Measurements from ENCODE around the gene PLEKHA4. TPM values are rescaled to one million over a fixed set of nuclear protein-coding genes. Genes with fewer than 3 reads are reported as not detected.

The PLEKHA4 gene
- total and polyA plus RNA-seq, 9 of the 15 experiments (the other 6 are each of a cell fraction or from before 2014, with no cell fraction given): 0.07 to 30.8 (median 11.4) TPM

DNA sequence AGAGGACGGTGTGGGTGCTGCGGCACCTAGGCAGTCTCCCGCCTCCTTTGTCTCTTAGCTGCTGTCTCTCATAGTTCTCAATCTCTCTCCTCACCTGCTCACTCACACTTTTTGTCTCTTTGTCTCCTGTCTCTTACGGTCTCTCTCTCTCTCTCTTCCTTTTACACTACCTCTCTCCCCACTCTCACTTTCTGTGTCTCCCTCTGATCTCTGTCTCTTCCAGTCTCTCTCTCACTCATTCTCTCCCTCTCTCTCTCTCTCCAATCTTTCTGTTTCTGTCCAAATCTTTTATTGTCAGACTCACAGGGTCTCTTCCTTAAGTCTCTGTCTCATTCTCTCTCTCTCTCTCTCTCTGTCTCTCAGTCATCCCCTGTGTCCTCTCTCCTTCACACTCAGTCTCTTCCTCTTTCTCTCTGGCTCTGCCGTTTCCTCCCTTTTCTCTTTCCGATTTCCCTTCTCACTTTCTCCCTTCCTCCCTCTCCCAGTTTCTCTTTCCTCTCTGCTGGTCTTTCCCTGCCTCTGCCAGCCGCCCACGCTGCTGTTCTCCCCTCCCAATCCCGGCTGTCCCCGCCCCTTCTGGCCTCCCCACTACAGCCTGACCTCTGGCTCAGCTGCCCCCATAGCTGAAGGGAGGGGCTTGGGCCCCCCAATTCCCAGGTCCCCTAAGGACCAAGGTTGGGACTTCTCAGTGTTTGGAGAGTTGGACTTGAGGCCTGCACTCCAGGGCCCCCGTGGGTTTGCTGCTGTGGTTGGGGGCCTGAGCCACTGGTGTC is at the start of gene PLEKHA4 (continued):
- TF ChIP-seq TCF7L2 (IDR thresholded peaks at IDR 0.05; ENCODE audit: low read depth, low read length): no peak
- peak; percentile 48; the same call in 1 of the 2 replicates for TF ChIP-seq SNIP1 (IDR thresholded peaks at IDR 0.05; ENCODE audit: low read depth)
- TF ChIP-seq FOXA1 (IDR thresholded peaks at IDR 0.05; ENCODE audit: borderline replicate concordance): no peak
- TF ChIP-seq XRCC5 (IDR thresholded peaks at IDR 0.05; ENCODE audit: low read depth, low read length): no peak
- no peak for TF ChIP-seq SMAD4 (CRISPR knock-in tag; conservative IDR thresholded peaks at IDR 0.05)
- TF ChIP-seq TAL1 (IDR thresholded peaks at IDR 0.05): peak; percentile 33; the same call in 1 of the 2 replicates
- no peak for TF ChIP-seq ZNF695 (CRISPR knock-in tag; IDR thresholded peaks at IDR 0.05)
- TF ChIP-seq MEF2D (tag; conservative IDR thresholded peaks at IDR 0.05; ENCODE audit: low read depth): no peak
- TF ChIP-seq FOS (IDR thresholded peaks at IDR 0.05; ENCODE audit: extremely low read depth, insufficient read length): no peak
- TF ChIP-seq ZBTB7A (IDR thresholded peaks at IDR 0.05; ENCODE audit: borderline replicate concordance, control insufficient read depth, low read depth, low read length): 0 out of 2 replicates have a peak, but pooled peaks have one; percentile 29
- TF ChIP-seq SMARCA4 (IDR thresholded peaks at IDR 0.05): peak; percentile 78
- TF ChIP-seq GABPB2 (CRISPR knock-in tag; conservative IDR thresholded peaks at IDR 0.05): no peak
- TF ChIP-seq, protein P1, sequence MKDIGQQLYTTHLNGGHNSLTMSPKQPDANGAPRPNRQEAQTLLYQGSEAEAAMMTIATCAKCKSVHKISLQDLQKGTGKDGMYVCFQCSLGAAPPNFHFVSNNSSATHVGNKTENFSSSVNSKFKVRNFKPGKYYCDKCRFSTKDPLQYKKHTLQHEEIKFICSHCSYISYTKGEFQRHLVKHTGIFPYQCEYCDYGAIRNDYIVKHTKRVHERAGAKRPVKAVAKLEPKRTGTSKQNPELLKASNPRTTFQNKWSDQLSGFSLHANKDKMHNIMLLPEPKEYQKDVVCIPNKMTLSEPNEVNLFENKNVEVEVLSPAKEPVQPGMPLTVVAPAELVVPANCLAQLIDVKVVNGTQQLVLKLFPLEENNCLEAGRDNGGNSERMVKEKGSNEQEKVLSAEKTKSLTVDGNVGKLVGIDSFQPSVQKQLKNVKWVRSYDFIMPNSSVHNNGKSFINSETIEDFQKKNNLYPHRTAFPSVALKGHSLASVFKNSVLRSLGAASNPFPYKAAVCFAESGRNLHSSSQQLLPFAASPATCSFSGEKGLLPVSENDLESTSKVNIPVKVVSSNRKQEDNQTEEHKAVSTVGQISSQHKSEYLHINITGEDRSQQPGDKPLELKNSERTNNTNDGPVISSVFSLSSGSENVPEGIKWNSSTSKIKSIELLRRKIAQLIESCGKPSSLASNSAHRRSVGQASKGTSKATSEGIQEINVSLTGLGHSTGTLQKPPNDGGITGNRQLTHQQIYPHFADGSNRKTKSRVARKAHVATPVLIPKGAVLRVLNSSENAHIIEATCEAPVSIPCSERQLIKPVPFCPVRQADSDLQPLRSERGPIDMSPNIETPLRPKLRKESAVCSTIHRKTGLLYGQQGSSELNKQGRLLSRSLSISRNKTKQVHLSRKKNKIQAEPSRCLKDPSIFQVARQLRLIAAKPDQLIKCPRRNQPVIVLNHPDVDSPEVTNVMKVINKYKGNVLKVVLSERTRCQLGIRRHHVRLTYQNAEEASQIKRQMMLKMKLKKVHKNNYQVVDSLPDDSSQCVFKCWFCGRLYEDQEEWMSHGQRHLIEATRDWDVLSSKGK (CRISPR knock-in tag; IDR thresholded peaks at IDR 0.05): no peak
- no peak for TF ChIP-seq PHB (CRISPR knock-in tag; IDR thresholded peaks at IDR 0.05)
- TF ChIP-seq ZNF766 (CRISPR knock-in tag; conservative IDR thresholded peaks at IDR 0.05): no peak
- no peak for TF ChIP-seq HNRNPUL1 (IDR thresholded peaks at IDR 0.05; ENCODE audit: low read length)
- TF ChIP-seq RBM17 (IDR thresholded peaks at IDR 0.05; ENCODE audit: borderline replicate concordance, low read depth, low read length): no peak
- TF ChIP-seq, protein P2, sequence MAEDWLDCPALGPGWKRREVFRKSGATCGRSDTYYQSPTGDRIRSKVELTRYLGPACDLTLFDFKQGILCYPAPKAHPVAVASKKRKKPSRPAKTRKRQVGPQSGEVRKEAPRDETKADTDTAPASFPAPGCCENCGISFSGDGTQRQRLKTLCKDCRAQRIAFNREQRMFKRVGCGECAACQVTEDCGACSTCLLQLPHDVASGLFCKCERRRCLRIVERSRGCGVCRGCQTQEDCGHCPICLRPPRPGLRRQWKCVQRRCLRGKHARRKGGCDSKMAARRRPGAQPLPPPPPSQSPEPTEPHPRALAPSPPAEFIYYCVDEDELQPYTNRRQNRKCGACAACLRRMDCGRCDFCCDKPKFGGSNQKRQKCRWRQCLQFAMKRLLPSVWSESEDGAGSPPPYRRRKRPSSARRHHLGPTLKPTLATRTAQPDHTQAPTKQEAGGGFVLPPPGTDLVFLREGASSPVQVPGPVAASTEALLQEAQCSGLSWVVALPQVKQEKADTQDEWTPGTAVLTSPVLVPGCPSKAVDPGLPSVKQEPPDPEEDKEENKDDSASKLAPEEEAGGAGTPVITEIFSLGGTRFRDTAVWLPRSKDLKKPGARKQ (CRISPR knock-in tag; IDR thresholded peaks at IDR 0.05): no peak
- TF ChIP-seq, protein P3, sequence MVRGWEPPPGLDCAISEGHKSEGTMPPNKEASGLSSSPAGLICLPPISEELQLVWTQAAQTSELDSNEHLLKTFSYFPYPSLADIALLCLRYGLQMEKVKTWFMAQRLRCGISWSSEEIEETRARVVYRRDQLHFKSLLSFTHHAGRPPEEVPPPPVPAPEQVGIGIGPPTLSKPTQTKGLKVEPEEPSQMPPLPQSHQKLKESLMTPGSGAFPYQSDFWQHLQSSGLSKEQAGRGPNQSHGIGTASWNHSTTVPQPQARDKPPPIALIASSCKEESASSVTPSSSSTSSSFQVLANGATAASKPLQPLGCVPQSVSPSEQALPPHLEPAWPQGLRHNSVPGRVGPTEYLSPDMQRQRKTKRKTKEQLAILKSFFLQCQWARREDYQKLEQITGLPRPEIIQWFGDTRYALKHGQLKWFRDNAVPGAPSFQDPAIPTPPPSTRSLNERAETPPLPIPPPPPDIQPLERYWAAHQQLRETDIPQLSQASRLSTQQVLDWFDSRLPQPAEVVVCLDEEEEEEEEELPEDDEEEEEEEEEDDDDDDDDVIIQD (CRISPR knock-in tag; IDR thresholded peaks at IDR 0.05): no peak
- no peak for TF ChIP-seq NELFE (IDR thresholded peaks at IDR 0.05; ENCODE audit: insufficient read depth, insufficient read length)
- TF ChIP-seq ZNF165 (CRISPR knock-in tag; IDR thresholded peaks at IDR 0.05; ENCODE audit: borderline replicate concordance): no peak
- no peak for TF ChIP-seq NR2C2 (CRISPR knock-in tag; IDR thresholded peaks at IDR 0.05)
- TF ChIP-seq NR2C2 (tag; IDR thresholded peaks at IDR 0.05): peak; percentile 36; the same call in 1 of the 2 replicates
- no peak for TF ChIP-seq PYGO2 (tag; IDR thresholded peaks at IDR 0.05)
